ENCODE data around the gene NUDC. TPM values are rescaled to one million over a fixed set of nuclear protein-coding genes. Genes with fewer than 3 reads are reported as not detected.

Gene NUDC
- total and polyA plus RNA-seq, 2 of the 13 experiments (the other 11 are each of a cell fraction or from before 2014, with no cell fraction given) = 34.7 to 104 TPM

DNA sequence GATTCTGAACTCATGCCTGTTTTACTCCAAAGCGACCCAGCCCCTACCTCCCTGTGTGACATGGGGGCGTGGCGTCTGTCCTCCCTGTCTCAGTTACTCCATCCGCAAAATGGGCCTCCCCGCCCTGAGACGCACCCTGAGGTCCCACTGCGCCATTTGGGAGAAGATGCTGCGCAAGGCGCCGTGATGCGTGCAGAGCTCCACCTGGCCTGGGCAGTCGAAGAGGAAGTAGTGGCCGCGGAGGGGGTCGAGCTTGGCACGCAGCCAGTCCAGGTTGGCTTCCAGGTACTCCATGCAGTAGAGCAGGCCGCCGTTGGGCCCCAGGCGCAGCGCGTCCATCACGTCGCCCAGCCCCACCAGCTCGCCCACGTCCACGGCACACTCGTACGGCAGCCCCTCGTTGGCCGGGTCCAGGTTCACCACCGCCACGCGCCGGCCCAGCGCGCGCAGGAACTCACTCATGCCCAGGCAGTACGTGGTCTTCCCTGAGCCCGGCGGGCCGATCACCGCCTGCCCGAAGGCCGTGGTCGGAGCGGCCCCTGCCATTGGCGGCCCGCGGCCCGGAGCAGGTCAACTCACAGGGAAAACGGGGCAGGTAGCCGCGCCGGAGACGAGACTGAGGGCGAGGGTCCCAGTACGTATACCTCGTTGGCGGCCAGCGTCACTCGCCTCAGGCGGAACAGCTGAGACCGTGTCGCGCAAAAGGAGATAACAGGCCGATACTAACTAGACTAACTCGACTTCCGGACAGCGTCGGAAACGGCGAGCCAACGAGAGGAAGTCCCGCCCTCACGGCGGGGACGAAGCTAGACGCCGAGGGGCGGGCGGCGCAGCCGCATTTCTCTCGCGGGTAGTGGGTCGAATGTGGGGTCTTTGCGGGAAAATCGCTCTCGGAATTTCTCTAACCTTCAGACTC lies 31.7 kb upstream of the NUDC start, which contains the start of gene GPN2 (continued):
- TF ChIP-seq ZNF562 (CRISPR knock-in tag; IDR thresholded peaks at IDR 0.05; ENCODE audit: borderline replicate concordance) (0 out of 2 replicates have a peak, but pooled peaks have one; percentile 65), ZNF543 (CRISPR knock-in tag; IDR thresholded peaks at IDR 0.05) (peak; percentile 83), HMG20B (CRISPR knock-in tag; conservative IDR thresholded peaks at IDR 0.05) (no peak; the same call in 1 of the 2 replicates), CCAR2 (optimal IDR thresholded peaks at IDR 0.05; ENCODE audit: low read depth, low read length) (no peak), RFX5 (IDR thresholded peaks at IDR 0.05; ENCODE audit: low read depth, low read length) (no peak), ZNF788 (CRISPR knock-in tag; IDR thresholded peaks at IDR 0.05; ENCODE audit: borderline replicate concordance) (peak; percentile 94), HDAC1 (CRISPR knock-in tag; IDR thresholded peaks at IDR 0.05) (peak; percentile 89), DRAP1 (CRISPR knock-in tag; IDR thresholded peaks at IDR 0.05) (peak; percentile 75; the same call in 1 of the 2 replicates), NFYC (CRISPR knock-in tag; IDR thresholded peaks at IDR 0.05) (no peak), ZMYM4 (CRISPR knock-in tag; IDR thresholded peaks at IDR 0.05) (peak; percentile 78), TEF (CRISPR knock-in tag; IDR thresholded peaks at IDR 0.05) (no peak), ZNF124 (CRISPR knock-in tag; IDR thresholded peaks at IDR 0.05) (peak; percentile 60; the same call in 1 of the 2 replicates), ZC3H13 (CRISPR knock-in tag; IDR thresholded peaks at IDR 0.05) (peak; percentile 99), ZNF629 (CRISPR knock-in tag; conservative IDR thresholded peaks at IDR 0.05) (peak; percentile 96), ZNF713 (CRISPR knock-in tag; IDR thresholded peaks at IDR 0.05) (no peak), ZNF589 (CRISPR knock-in tag; conservative IDR thresholded peaks at IDR 0.05) (peak; percentile 84; the same call in 1 of the 2 replicates), NFRKB (IDR thresholded peaks at IDR 0.05) (no peak), ZNF441 (CRISPR knock-in tag; IDR thresholded peaks at IDR 0.05; ENCODE audit: borderline replicate concordance) (peak; percentile 78; the same call in 1 of the 2 replicates), TEAD3 (CRISPR knock-in tag; optimal IDR thresholded peaks at IDR 0.05; ENCODE audit: borderline replicate concordance) (peak; percentile 35), ZNF136 (CRISPR knock-in tag; IDR thresholded peaks at IDR 0.05; ENCODE audit: low read depth) (peak; percentile 34; the same call in 1 of the 2 replicates)
- TF ChIP-seq, protein P1, sequence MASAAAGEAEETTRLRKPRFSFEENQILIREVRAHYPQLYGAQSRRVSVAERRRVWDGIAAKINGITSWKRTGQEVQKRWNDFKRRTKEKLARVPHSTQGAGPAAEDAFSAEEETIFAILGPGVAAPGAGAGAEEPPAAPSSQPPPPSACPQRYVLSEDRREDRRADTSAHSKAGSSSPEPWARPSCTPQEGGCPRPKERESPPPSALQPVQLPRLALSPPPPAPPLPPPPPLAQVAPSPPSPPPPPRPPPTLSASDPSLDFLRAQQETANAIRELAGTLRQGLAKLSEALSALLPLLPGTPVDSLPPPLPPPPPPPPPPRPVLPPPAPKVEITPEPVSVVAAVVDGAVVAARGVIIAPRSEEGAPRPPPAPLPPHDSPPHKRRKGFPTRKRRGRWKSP (CRISPR knock-in tag; IDR thresholded peaks at IDR 0.05) = peak; percentile 60; the same call in 1 of the 2 replicates
- TF ChIP-seq, protein P2, sequence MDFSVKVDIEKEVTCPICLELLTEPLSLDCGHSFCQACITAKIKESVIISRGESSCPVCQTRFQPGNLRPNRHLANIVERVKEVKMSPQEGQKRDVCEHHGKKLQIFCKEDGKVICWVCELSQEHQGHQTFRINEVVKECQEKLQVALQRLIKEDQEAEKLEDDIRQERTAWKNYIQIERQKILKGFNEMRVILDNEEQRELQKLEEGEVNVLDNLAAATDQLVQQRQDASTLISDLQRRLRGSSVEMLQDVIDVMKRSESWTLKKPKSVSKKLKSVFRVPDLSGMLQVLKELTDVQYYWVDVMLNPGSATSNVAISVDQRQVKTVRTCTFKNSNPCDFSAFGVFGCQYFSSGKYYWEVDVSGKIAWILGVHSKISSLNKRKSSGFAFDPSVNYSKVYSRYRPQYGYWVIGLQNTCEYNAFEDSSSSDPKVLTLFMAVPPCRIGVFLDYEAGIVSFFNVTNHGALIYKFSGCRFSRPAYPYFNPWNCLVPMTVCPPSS (IDR thresholded peaks at IDR 0.05) = no peak
- TF ChIP-seq, protein P3, sequence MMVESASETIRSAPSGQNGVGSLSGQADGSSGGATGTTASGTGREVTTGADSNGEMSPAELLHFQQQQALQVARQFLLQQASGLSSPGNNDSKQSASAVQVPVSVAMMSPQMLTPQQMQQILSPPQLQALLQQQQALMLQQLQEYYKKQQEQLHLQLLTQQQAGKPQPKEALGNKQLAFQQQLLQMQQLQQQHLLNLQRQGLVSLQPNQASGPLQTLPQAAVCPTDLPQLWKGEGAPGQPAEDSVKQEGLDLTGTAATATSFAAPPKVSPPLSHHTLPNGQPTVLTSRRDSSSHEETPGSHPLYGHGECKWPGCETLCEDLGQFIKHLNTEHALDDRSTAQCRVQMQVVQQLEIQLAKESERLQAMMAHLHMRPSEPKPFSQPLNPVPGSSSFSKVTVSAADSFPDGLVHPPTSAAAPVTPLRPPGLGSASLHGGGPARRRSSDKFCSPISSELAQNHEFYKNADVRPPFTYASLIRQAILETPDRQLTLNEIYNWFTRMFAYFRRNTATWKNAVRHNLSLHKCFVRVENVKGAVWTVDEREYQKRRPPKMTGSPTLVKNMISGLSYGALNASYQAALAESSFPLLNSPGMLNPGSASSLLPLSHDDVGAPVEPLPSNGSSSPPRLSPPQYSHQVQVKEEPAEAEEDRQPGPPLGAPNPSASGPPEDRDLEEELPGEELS (CRISPR knock-in tag; IDR thresholded peaks at IDR 0.05) = no peak

All from HepG2 (cell line).